Stimulated activated CD4-positive, alpha-beta T cell treated with anti-CD3 and anti-CD28 coated beads, Interleukin-2, amount 100 ng/mL, for 4 hours (primary cell): ENCODE data around the gene SEC24C.
A peak's percentile ranks its signal among the peaks of the same experiment; 100 is the strongest.
"Not testable (repeated sequence)": the region's sequence is repeated elsewhere in the genome, so short reads cannot be mapped to it uniquely, and the experiment has no call there.

ENCODE experiments used
- DNase-seq: peaks from one replicate; pipeline ENCODE4 v3.0.0-alpha.2; 2020; ENCODE audit warnings: low read depth

SEC24C gene

GRCh38 chr10:73773152-73773879 is 29.1 kb downstream of the SEC24C start:
- DNase-seq = no peak

GRCh38 chr10:73774637-73775036 is 30.5 kb downstream of the SEC24C start:
- no peak for DNase-seq

GRCh38 chr10:73779018-73779417 is 34.8 kb downstream of the SEC24C start:
- no peak for DNase-seq

GRCh38 chr10:73779539-73780197 is 35.5 kb downstream of the SEC24C start:
- no peak for DNase-seq

GRCh38 chr10:73780301-73780700 is 36.1 kb downstream of the SEC24C start:
- DNase-seq = no peak

GRCh38 chr10:73780966-73781365 is 36.8 kb downstream of the SEC24C start:
- no peak for DNase-seq

- DNase-seq = no peak
These were observed 37.3 kb downstream of the SEC24C start for GRCh38 chr10:73781548-73781878.

GRCh38 chr10:73781879-73782748 is 37.9 kb downstream of the SEC24C start, which contains the start of gene CHCHD1:
TSS of gene CHCHD1 (plus strand) at chr10:73782048. CDS start at chr10:73782076, 28 bp downstream.
- DNase-seq = peak; percentile 83

- DNase-seq = no peak
These were observed 38.5 kb downstream of the SEC24C start for GRCh38 chr10:73782749-73783085.

- DNase-seq = peak; percentile 75
These were observed 41.1 kb downstream of the SEC24C start, which contains the start of gene ZSWIM8 for GRCh38 chr10:73785211-73785720. TSS of gene ZSWIM8 (plus strand) at chr10:73785606. CDS start at chr10:73785879, 273 bp downstream.

- peak; percentile 22 for DNase-seq
These were observed 41.7 kb downstream of the SEC24C start for GRCh38 chr10:73785721-73786511.

GRCh38 chr10:73786512-73786885 is 42.3 kb downstream of the SEC24C start:
- DNase-seq = no peak

GRCh38 chr10:73787031-73787800 is 43.0 kb downstream of the SEC24C start:
- DNase-seq = not testable (repeated sequence)

GRCh38 chr10:73788864-73789658 is 44.9 kb downstream of the SEC24C start:
- DNase-seq = no peak

GRCh38 chr10:73789659-73790055 is 45.5 kb downstream of the SEC24C start:
- no peak for DNase-seq

GRCh38 chr10:73790886-73791625 is 46.9 kb downstream of the SEC24C start:
- DNase-seq = no peak

GRCh38 chr10:73791871-73792400 is 47.8 kb downstream of the SEC24C start:
- DNase-seq = no peak

- no peak for DNase-seq
These were observed 49.3 kb downstream of the SEC24C start for GRCh38 chr10:73793456-73793855.

- not testable (repeated sequence) for DNase-seq
These were observed 51.3 kb downstream of the SEC24C start for GRCh38 chr10:73795491-73795890.
